Testis (tissue), 2 donors: ENCODE measurements around the gene KLC3.

Experiments used
- CTCF ChIP-seq, 3 experiments: fragments of 450-650 bp in 2 of 3; fragments of 200-600 bp in 1 of 3; sonication (generic) in 1 of 3; IDR thresholded peaks; one replicate each; pipeline ENCODE4 v1.5.1; 2016 to 2019; ENCODE audit warnings: antibody characterized with exemption in 3 of 3, mild to moderate bottlenecking in 2 of 3, moderate library complexity in 1 of 3
- POLR2A ChIP-seq: fragments of 450-650 bp; IDR thresholded peaks from one replicate; pipeline ENCODE4 v1.6.1; 2017; ENCODE audit warnings: antibody characterized with exemption, mild to moderate bottlenecking, moderate library complexity

- no peak for TF ChIP-seq CTCF (IDR thresholded peaks at IDR 0.05)
- TF ChIP-seq POLR2A: no peak
These were observed 11.5 kb downstream of the KLC3 start for GRCh38 chr19:45352062-45352461.
